GM23338 (cell line): ENCODE data around the gene NEMP1. TPM values are rescaled to one million over a fixed set of nuclear protein-coding genes. Genes with fewer than 3 reads are reported as not detected.

Source experiments
- ATAC-seq: fragments of 200-7000 bp; cut with Tn5 transposase; 3 replicates; pipeline ENCODE4 v1.9.1; 2020
- DNase-seq: peaks from one replicate; pipeline ENCODE4 v3.0.0-alpha.2; 2015; ENCODE audit warnings: low spot score
- H2AFZ ChIP-seq: fragments of 200-600 bp; sonication (generic); 2 replicates; pipeline ENCODE4 v1.8.0; 2016; ENCODE audit warnings: antibody characterized with exemption, mild to moderate bottlenecking, moderate library complexity
- H3F3A ChIP-seq: fragments of 200-600 bp; sonication (generic); replicated peaks from 2 replicates; pipeline ENCODE4 v1.8.0; 2017; ENCODE audit warnings: antibody characterized with exemption, mixed run types, low read depth
- H3K27ac ChIP-seq: fragments of 200-600 bp; sonication (generic); 2 replicates; pipeline ENCODE4 v1.6.1; 2016; ENCODE audit warnings: low read depth
- H3K27me3 ChIP-seq: fragments of 200-600 bp; sonication (generic); 2 replicates; pipeline ENCODE4 v1.8.0; 2016; ENCODE audit warnings: mild to moderate bottlenecking, mixed run types, moderate library complexity; ENCODE audit not compliant: insufficient read depth
- H3K36me3 ChIP-seq: fragments of 200-600 bp; sonication (generic); 2 replicates; pipeline ENCODE4 v1.8.0; 2016; ENCODE audit warnings: mild to moderate bottlenecking; ENCODE audit not compliant: insufficient read depth
- H3K4me1 ChIP-seq: fragments of 200-600 bp; sonication (generic); 2 replicates; pipeline ENCODE4 v1.8.0; 2016; ENCODE audit warnings: mild to moderate bottlenecking, moderate library complexity; ENCODE audit not compliant: insufficient read depth
- H3K4me2 ChIP-seq: fragments of 200-600 bp; sonication (generic); 2 replicates; pipeline ENCODE4 v1.7.1; 2017; ENCODE audit warnings: mixed run types
- H3K4me3 ChIP-seq: fragments of 200-600 bp; sonication (generic); 2 replicates; pipeline ENCODE4 v1.6.1; 2016; ENCODE audit warnings: mixed run types
- H3K79me2 ChIP-seq: fragments of 200-600 bp; sonication (generic); replicated peaks from 2 replicates; pipeline ENCODE4 v1.8.0; 2017; ENCODE audit warnings: mild to moderate bottlenecking; ENCODE audit not compliant: insufficient read depth
- H3K9me2 ChIP-seq: fragments of 200-600 bp; sonication (generic); 2 replicates; pipeline ENCODE4 v1.8.0; 2017; ENCODE audit not compliant: insufficient read depth
- H4K20me1 ChIP-seq: fragments of 200-600 bp; sonication (generic); replicated peaks from 2 replicates; pipeline ENCODE4 v1.8.0; 2017; ENCODE audit warnings: mild to moderate bottlenecking; ENCODE audit not compliant: insufficient read depth
- H3K27ac Mint-ChIP-seq: 2 replicates; pipeline ENCODE4 v1.8.0; 2020; ENCODE audit warnings: inconsistent platforms, mild to moderate bottlenecking, moderate library complexity, mixed read lengths
- H3K27me3 Mint-ChIP-seq: 3 replicates; pipeline ENCODE4 v1.8.0; 2022; ENCODE audit warnings: low read depth, mild to moderate bottlenecking, moderate library complexity, mixed read lengths, inconsistent platforms; ENCODE audit not compliant: insufficient read depth, poor library complexity
- H3K36me3 Mint-ChIP-seq: 3 replicates; pipeline ENCODE4 v1.8.0; 2021; ENCODE audit warnings: low read depth, mild to moderate bottlenecking, inconsistent platforms, moderate library complexity, mixed read lengths
- H3K4me1 Mint-ChIP-seq: 3 replicates; pipeline ENCODE4 v1.8.0; 2020; ENCODE audit warnings: mild to moderate bottlenecking, inconsistent platforms, mixed read lengths
- H3K4me3 Mint-ChIP-seq: 3 replicates; pipeline ENCODE4 v1.8.0; 2021; ENCODE audit warnings: moderate library complexity, mild to moderate bottlenecking, inconsistent platforms, mixed read lengths
- H3K9me3 Mint-ChIP-seq: 3 replicates; pipeline ENCODE4 v1.8.0; 2020; ENCODE audit warnings: moderate library complexity, mild to moderate bottlenecking, inconsistent platforms, mixed read lengths
- CREB1 ChIP-seq: fragments of 250-450 bp; sonication (Bioruptor Pico); IDR thresholded peaks from 2 replicates; pipeline ENCODE4 v1.5.0; 2020; ENCODE audit warnings: low read depth, mild to moderate bottlenecking, moderate library complexity
- CTCF ChIP-seq, 2 experiments: fragments of 200-600 bp in 1 of 2; sonication (generic) in 1 of 2; conservative IDR thresholded peaks; 2 replicates each; pipeline versions ENCODE4 v1.5.1 to v1.6.1; 2016 to 2017; ENCODE audit warnings: antibody characterized with exemption in 2 of 2, low read depth in 2 of 2, mild to moderate bottlenecking in 2 of 2, moderate library complexity in 1 of 2
- ETS1 ChIP-seq: IDR thresholded peaks from 2 replicates; pipeline ENCODE4 v1.6.1; 2016; ENCODE audit warnings: antibody characterized with exemption
- EZH2 ChIP-seq: fragments of 200-600 bp; sonication (generic); IDR thresholded peaks from one replicate; pipeline ENCODE4 v1.8.0; 2017; ENCODE audit warnings: antibody characterized with exemption, mild to moderate bottlenecking, low read depth; ENCODE audit not compliant: unreplicated experiment
- JUNB ChIP-seq: IDR thresholded peaks from one replicate; pipeline ENCODE4 v1.6.1; 2016; ENCODE audit warnings: antibody characterized with exemption; ENCODE audit not compliant: unreplicated experiment
- NANOG ChIP-seq: IDR thresholded peaks from 2 replicates; pipeline ENCODE4 v1.6.1; 2016; ENCODE audit warnings: antibody characterized with exemption, borderline replicate concordance
- REST ChIP-seq: IDR thresholded peaks from one replicate; pipeline ENCODE4 v1.6.1; 2018; ENCODE audit warnings: antibody characterized with exemption; ENCODE audit not compliant: unreplicated experiment
- STAT1 ChIP-seq: IDR thresholded peaks from one replicate; pipeline ENCODE4 v1.6.1; 2016; ENCODE audit warnings: antibody characterized with exemption; ENCODE audit not compliant: unreplicated experiment
- ZNF114 ChIP-seq: fragments of 250-450 bp; sonication (Bioruptor Pico); IDR thresholded peaks from 2 replicates; pipeline ENCODE4 v1.5.0; 2020; ENCODE audit warnings: mild to moderate bottlenecking, moderate library complexity
- ZNF331 ChIP-seq: fragments of 250-450 bp; sonication (Bioruptor Pico); IDR thresholded peaks from 2 replicates; pipeline ENCODE4 v1.5.0; 2020; ENCODE audit warnings: low read depth, mild to moderate bottlenecking, moderate library complexity
- polyA plus RNA-seq: library from polyadenylated mRNA; unstranded; fragments of >200 nt; fragmentation: Nextera tagmentation; extraction: Ambion mirVana; gene quantifications from 2 replicates; pipeline ENCODE4 v1.2.1, GENCODE V29; 2016
- total RNA-seq: library from RNA; depleted of rRNA; stranded (reverse); fragments of >200 nt; shearing (Covaris generic); gene quantifications from 2 replicates; pipeline ENCODE4 v1.2.3, GENCODE V29; 2014

Gene NEMP1
- total and polyA plus RNA-seq, 2 experiments from 2014 or later: 11.9 to 35.0 TPM

- TF ChIP-seq CTCF (conservative IDR thresholded peaks at IDR 0.05; ENCODE audit: low read depth in 2 of 2): no peak
- no peak for TF ChIP-seq REST
- no peak for TF ChIP-seq ZNF114 (CRISPR knock-in tag)
- TF ChIP-seq ZNF331 (CRISPR knock-in tag): no peak
- TF ChIP-seq NANOG: no peak
Measured at GRCh38 chr12:57039016-57039798, 39.4 kb downstream of the NEMP1 start (continued).

- Histone ChIP-seq H3K27me3 (no peaks in the 10 kb centered on the region), H3K4me1 (no peaks in the 10 kb centered on the region), H3K4me2 (no peak overlapping the region), H2AFZ (no peak overlapping the region), H3F3A (no peaks in the 10 kb centered on the region), H3K27ac (no peak overlapping the region), H3K9me2 (peaks cover 10% of the 10 kb centered on the region; the same call in 1 of the 2 replicates), H3K36me3 (no peaks in the 10 kb centered on the region), H3K79me2 (no peaks in the 10 kb centered on the region), H3K4me3 (no peak overlapping the region), H4K20me1 (no peaks in the 10 kb centered on the region)
- peak; percentile 27; the same call in 1 of the 3 replicates for ATAC-seq
- Mint-ChIP-seq H3K9me3 (no peaks in the 10 kb centered on the region), H3K4me1 (peaks cover 5% of the 10 kb centered on the region), H3K36me3 (no peaks in the 10 kb centered on the region), H3K4me3 (no peak overlapping the region), H3K27ac (no peak overlapping the region), H3K27me3 (peaks cover 3% of the 10 kb centered on the region)
- DNase-seq: no peak
- no peak for TF ChIP-seq EZH2
Measured at GRCh38 chr12:57037264-57037663, 41.3 kb downstream of the NEMP1 start.

GRCh38 chr12:57033431-57033830 lies 45.2 kb downstream of the NEMP1 start:
- no peak overlapping the region for H3K4me3 Mint-ChIP-seq
- no peak overlapping the region for H3K27ac ChIP-seq
- no peaks in the 10 kb centered on the region for H3F3A ChIP-seq
- ATAC-seq (no peak), DNase-seq (no peak)
- no peaks in the 10 kb centered on the region for H3K9me3 Mint-ChIP-seq
- peaks cover 16% of the 10 kb centered on the region for H3K4me1 Mint-ChIP-seq
- H3K4me3 ChIP-seq: no peak overlapping the region
- no peaks in the 10 kb centered on the region for H3K4me1 ChIP-seq
- H3K27me3 ChIP-seq: no peaks in the 10 kb centered on the region
- no peak overlapping the region for H3K27ac Mint-ChIP-seq
- H3K36me3 ChIP-seq: no peaks in the 10 kb centered on the region
- H3K27me3 Mint-ChIP-seq: peaks cover 9% of the 10 kb centered on the region
- H3K9me2 ChIP-seq: peaks cover 3% of the 10 kb centered on the region; the same call in 1 of the 2 replicates
- H4K20me1 ChIP-seq: no peaks in the 10 kb centered on the region
- H2AFZ ChIP-seq: no peak overlapping the region
- no peaks in the 10 kb centered on the region for H3K79me2 ChIP-seq
- no peaks in the 10 kb centered on the region for H3K36me3 Mint-ChIP-seq
- no peak overlapping the region for H3K4me2 ChIP-seq
- TF ChIP-seq STAT1 (no peak), CTCF (conservative IDR thresholded peaks at IDR 0.05; ENCODE audit: low read depth in 2 of 2) (no peak), NANOG (no peak), JUNB (no peak), ETS1 (no peak), EZH2 (no peak), ZNF331 (CRISPR knock-in tag) (no peak), CREB1 (no peak)
